ENCODE data around the gene ZNF740. TPM values are rescaled to one million over a fixed set of nuclear protein-coding genes. Genes with fewer than 3 reads are reported as not detected.
A peak's percentile ranks its signal among the peaks of the same experiment; 100 is the strongest.
"Not testable (repeated sequence)": the region's sequence is repeated elsewhere in the genome, so short reads cannot be mapped to it uniquely, and the experiment has no call there.

The ZNF740 gene
- total RNA-seq, 2 experiments from 2014 or later = 32.6 to 37.5 TPM

DNA sequence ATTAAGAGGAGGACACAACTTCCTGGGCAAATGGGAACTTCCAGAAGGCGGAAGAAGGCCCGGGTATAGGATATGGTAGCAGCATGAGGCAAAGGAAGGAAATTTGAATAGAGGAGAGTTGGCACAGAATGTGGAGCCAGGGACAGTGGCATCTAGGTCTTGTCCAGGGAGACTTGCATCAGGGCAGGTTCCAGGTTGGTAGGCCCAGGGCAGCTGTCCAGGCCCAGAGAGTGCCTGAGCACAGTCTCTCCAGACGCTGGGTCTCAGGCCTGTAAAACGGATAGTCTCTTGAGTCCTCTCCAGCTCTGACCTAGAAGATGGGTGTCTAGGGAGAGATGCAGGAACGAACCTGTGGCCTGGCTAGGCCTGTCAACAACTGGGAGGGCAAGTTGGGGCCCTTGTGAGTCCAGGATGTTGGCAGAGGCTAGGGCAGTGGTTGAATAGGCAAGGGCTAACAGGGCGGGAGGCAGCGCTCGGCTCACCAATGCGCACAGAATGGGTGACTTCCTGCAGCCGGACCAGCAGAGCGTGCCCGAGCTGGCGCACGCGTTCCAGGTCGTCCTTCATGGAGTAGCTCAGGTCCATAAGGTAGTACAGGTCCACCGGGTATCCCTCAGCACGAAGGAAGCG is 16.6 kb downstream of the ZNF740 start:
- DNase-seq = no peak
- Mint-ChIP-seq H3K4me3 (no peak overlapping the region), H3K4me1 (ENCODE audit: low read depth) (peaks cover 45% of the 10 kb centered on the region), H3K36me3 (peaks cover 48% of the 10 kb centered on the region), H3K27me3 (no peaks in the 10 kb centered on the region), H3K9me3 (no peaks in the 10 kb centered on the region), H3K27ac (no peak overlapping the region)
- intact Hi-C loops (cut with micrococcal nuclease) = no loop called here
- ChIA-PET POLR2A (interaction anchor here (1.0 to 3.9 kb wide), 4 partner anchors 9 to 23 kb away, joined by 3 to 19 read pairs (median 10); partner anchors contain the start of genes CSAD and ZNF740), CTCF (interaction anchor here (0.9 to 5.6 kb wide), 22 partner anchors 9 to 149 kb away, joined by 3 to 61 read pairs (median 6); partner anchors contain the start of genes AAAS, CSAD, ESPL1 and ITGB7)

DNA sequence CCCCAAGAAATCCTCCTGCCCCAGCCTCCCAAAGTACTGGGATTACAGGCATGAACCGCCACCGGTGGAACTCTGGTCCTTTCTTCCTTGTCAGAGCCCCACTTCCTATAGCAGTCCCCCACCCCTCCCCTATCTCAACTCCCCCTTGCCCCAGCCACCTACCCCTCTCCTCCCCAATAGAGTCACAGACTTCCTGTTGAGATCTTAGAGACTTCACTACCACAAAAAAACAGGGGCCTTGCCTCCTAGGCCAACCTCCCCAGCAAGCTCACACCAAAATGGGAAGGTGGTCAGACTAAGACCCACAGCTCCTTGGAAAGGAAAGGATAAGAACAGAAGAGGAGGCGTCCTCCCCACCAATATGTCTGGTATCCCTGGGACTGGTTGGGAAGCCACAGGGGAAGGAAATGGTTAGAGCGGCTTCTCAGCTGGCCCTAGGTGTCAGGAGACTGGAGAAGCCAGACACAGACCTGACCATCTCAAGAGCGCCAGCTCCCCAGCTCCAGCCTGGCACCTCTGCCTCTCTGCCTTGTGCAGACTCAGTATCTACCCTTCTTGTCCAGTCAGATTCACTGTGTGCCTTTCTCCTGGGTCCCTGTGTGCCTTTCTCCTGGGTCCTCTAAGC is 18.1 kb downstream of the ZNF740 start:
- intact Hi-C loops (cut with micrococcal nuclease) = no loop called here
- peaks cover 45% of the 10 kb centered on the region for H3K36me3 Mint-ChIP-seq

DNA sequence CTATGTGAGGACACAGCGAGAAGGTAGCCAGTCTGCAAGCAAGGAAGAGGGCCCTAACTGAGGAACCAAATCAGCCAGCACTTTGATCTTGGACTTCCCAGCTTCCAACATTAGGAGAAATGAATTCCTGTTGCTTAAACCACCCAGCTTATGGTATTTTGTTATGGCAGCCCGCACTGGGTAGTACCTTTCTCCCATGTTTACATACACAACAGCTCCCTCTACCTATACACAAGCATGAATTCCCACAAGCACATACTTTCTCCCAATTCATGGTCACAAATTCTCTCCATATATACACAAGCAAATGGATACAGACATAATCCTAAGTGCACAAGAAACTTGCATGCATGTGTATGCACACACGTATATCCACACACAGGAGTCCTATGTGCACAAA is 19.2 kb downstream of the ZNF740 start:
- intact Hi-C loops (cut with micrococcal nuclease) = loop anchor here (1.0 to 5.0 kb wide), 4 partner anchors 10 to 122 kb away; partner anchors contain the start of genes CSAD, IGFBP6, SPRYD3 and ZNF740
- DNase-seq = no peak
- H3K36me3 Mint-ChIP-seq = peaks cover 41% of the 10 kb centered on the region
- H3K4me3 Mint-ChIP-seq = no peak overlapping the region
- H3K27ac Mint-ChIP-seq = peak overlapping the region; percentile 88
- CTCF ChIA-PET = interaction anchor here (0.8 to 5.6 kb wide), 12 partner anchors 8 to 145 kb away, joined by 3 to 61 read pairs (median 8); partner anchors contain the start of genes CSAD, ITGB7, SOAT2 and ZNF740
- H3K9me3 Mint-ChIP-seq = no peaks in the 10 kb centered on the region
- POLR2A ChIA-PET = interaction anchor here (1.4 to 3.9 kb wide), 3 partner anchors 12 to 19 kb away, joined by 4 to 19 read pairs (median 15); partner anchors contain the start of genes CSAD and ZNF740
- H3K27me3 Mint-ChIP-seq = no peaks in the 10 kb centered on the region
- peaks cover 63% of the 10 kb centered on the region for H3K4me1 Mint-ChIP-seq (ENCODE audit: low read depth)

More for the DNA sequence above, 18.1 kb downstream of the ZNF740 start:
- POLR2A ChIA-PET = interaction anchor here (1.1 to 3.9 kb wide), 5 partner anchors 11 to 88 kb away, joined by 3 to 19 read pairs (median 4); partner anchors contain the start of genes CSAD and ZNF740
- peak overlapping the region; percentile 61 for H3K4me3 Mint-ChIP-seq
- no peak for DNase-seq
- no peaks in the 10 kb centered on the region for H3K27me3 Mint-ChIP-seq
- H3K27ac Mint-ChIP-seq = peak overlapping the region; percentile 91
- no peaks in the 10 kb centered on the region for H3K9me3 Mint-ChIP-seq
- H3K4me1 Mint-ChIP-seq (ENCODE audit: low read depth) = peaks cover 53% of the 10 kb centered on the region
- CTCF ChIA-PET = interaction anchor here (0.5 to 5.6 kb wide), 22 partner anchors 9 to 1174 kb away, joined by 3 to 61 read pairs (median 6); partner anchors contain the start of genes AAAS, CSAD, ITGB7 and SOAT2

DNA sequence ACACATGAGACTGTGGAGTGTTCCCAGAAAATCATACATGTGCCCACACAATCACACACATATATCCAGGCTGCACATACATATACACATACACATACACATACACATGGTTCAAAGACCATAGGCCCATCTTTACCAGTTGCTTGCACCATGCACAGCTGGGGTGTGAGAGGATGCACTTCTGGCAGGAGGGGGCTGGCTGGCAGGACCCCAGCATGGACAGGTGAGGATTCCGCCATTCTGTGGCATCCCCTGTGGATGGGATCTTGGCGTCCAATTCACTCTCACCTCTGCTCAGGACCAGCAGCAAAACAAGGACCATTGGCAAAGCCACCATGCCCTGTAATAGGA is 19.6 kb downstream of the ZNF740 start:
- ChIA-PET POLR2A (interaction anchor here (0.6 to 3.9 kb wide), 9 partner anchors 10 to 200 kb away, joined by 3 to 19 read pairs (median 3); partner anchors contain the start of genes CSAD, MYG1 and ZNF740), CTCF (interaction anchor here (0.8 to 5.6 kb wide), 5 partner anchors 9 to 145 kb away, joined by 3 to 52 read pairs (median 4); no protein-coding TSS in a partner anchor)
- H3K27me3 Mint-ChIP-seq = no peaks in the 10 kb centered on the region
- DNase-seq = no peak
- peaks cover 67% of the 10 kb centered on the region for H3K4me1 Mint-ChIP-seq (ENCODE audit: low read depth)
- no peaks in the 10 kb centered on the region for H3K9me3 Mint-ChIP-seq
- peaks cover 38% of the 10 kb centered on the region for H3K36me3 Mint-ChIP-seq
- peak overlapping the region; percentile 45 for H3K4me3 Mint-ChIP-seq
- intact Hi-C loops (cut with micrococcal nuclease) = loop anchor here (1.0 to 5.0 kb wide), 4 partner anchors 9 to 123 kb away; partner anchors contain the start of genes CSAD, IGFBP6, SPRYD3 and ZNF740
- H3K27ac Mint-ChIP-seq = peak overlapping the region; percentile 88

DNA sequence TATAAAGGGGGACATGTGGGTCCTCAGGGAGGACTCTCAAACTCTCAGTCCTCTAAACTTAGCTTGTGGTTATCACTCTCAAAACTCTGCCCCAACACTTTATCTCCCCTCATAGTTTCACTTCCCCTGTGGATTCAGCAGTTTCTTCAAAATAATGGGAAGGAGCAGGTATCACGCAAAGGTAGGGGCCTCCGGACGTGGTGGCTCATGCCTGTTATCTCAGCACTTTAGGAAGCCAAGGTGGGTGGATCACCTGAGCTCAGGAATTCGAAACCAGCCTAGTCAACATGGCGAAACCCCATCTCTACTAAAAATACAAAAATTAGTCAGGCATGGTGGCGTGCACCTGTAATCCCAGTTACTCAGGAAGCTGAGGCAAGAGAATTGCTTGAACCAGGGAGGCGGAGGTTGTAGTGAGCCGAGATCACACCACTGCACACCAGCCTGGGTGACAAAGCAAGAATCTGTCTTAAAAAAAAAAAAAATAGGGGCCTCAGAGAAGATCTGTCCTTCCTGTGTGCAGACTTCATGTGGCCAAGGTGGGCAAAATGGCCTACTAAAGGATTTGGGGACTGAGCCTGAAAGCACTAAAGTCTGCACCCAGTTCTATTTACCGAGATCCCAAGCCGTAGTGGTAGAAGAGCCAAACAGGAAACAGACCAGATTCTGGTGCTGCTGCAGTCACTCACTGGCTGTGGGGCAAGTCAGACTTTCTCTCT is 20.1 kb downstream of the ZNF740 start:
- H3K9me3 Mint-ChIP-seq = no peaks in the 10 kb centered on the region
- peak; percentile 77 for DNase-seq
- ChIA-PET POLR2A (interaction anchor here (0.6 to 3.9 kb wide), 8 partner anchors 10 to 200 kb away, joined by 3 to 19 read pairs (median 3); partner anchors contain the start of genes CSAD, MYG1 and ZNF740), CTCF (interaction anchor here (0.8 to 5.6 kb wide), 7 partner anchors 8 to 144 kb away, joined by 3 to 52 read pairs (median 4); partner anchors contain the start of gene CSAD)
- H3K27me3 Mint-ChIP-seq = no peaks in the 10 kb centered on the region
- H3K4me3 Mint-ChIP-seq = peak overlapping the region; percentile 45
- peaks cover 72% of the 10 kb centered on the region for H3K4me1 Mint-ChIP-seq (ENCODE audit: low read depth)
- intact Hi-C loops (cut with micrococcal nuclease) = loop anchor here (1.0 to 5.0 kb wide), 5 partner anchors 9 to 123 kb away; partner anchors contain the start of genes CSAD, IGFBP6, SPRYD3 and ZNF740
- peaks cover 37% of the 10 kb centered on the region for H3K36me3 Mint-ChIP-seq
- peak overlapping the region; percentile 88 for H3K27ac Mint-ChIP-seq

DNA sequence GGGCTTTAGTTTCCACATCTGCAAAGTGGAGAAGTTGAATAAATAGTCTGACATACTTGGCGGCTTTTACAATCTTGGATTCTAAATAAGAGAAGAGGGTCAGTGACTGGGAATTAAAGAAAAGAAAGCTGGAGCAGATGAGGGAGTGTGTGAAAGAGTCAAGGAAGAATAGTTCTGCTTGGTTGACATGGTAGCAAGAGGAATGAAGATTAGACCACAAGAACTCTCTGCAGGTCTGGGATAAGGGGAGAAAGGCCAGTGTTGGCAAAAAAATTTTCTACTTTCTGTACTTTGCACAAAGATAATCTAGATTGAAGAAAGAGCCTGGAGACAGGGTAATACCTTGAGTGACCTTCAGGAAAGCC is 20.6 kb downstream of the ZNF740 start:
- no peak for DNase-seq
- H3K27ac Mint-ChIP-seq = peak overlapping the region; percentile 88
- H3K27me3 Mint-ChIP-seq = no peaks in the 10 kb centered on the region
- ChIA-PET POLR2A (interaction anchor here (0.9 to 1.3 kb wide), 4 partner anchors 11 to 94 kb away, joined by 3 to 4 read pairs (median 3); partner anchors contain the start of genes CSAD and ZNF740), CTCF (interaction anchor here (0.8 to 5.6 kb wide), 5 partner anchors 11 to 42 kb away, joined by 3 to 52 read pairs (median 6); partner anchors contain the start of gene CSAD)
- H3K4me1 Mint-ChIP-seq (ENCODE audit: low read depth) = peaks cover 77% of the 10 kb centered on the region
- peak overlapping the region; percentile 45 for H3K4me3 Mint-ChIP-seq
- intact Hi-C loops (cut with micrococcal nuclease) = loop anchor here (1.0 to 5.0 kb wide), 3 partner anchors 19 to 124 kb away; partner anchors contain the start of genes IGFBP6 and SPRYD3
- no peaks in the 10 kb centered on the region for H3K9me3 Mint-ChIP-seq
- H3K36me3 Mint-ChIP-seq = peaks cover 35% of the 10 kb centered on the region

DNA sequence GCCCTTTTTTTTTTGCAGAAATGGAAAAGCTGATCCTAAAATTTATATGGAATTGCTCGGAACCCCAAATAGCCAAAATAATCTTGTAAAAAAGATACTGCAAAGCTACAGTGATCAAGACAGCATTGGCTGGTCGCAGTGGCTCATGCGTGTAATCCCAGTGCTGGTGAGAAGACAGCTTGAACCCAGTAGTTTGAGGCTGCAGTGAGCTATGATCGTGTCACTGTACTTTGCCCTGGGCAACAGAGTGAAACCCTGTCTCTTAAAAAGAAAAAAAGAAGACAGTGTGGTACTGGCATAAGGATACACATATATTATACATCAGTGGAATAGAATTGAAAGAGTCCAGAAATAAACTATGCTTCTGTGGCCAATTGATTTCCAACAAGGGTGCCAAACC is 21.1 kb downstream of the ZNF740 start:
- POLR2A ChIA-PET = interaction anchor here (0.7 to 1.3 kb wide), 3 partner anchors 10 to 21 kb away, joined by 3 to 4 read pairs (median 4); partner anchors contain the start of genes CSAD and ZNF740
- intact Hi-C loops (cut with micrococcal nuclease) = loop anchor here (1.0 to 5.0 kb wide), 3 partner anchors 19 to 124 kb away; partner anchors contain the start of genes IGFBP6 and SPRYD3

DNA sequence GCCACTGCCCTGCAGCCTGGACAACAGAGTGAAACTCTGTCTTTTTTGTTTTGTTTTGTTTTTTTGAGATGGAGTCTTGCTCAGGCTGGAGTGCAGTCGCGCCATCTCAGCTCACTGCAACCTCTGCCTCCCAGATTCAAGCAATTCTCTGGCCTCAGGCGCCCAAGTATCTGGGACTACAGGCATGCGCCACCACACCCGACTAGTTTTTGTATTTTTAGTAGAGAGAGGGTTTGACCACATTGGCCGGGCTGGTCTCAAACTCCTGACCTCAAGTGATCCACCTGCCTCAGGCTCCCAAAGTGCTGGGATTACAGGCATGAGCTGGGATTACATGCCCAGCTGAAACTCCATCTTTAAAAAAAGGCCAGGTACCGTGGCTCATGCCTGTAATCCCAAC is 21.8 kb downstream of the ZNF740 start:
- H3K27ac Mint-ChIP-seq = peak overlapping the region; percentile 43
- ChIA-PET CTCF (interaction anchor here (1.0 to 5.6 kb wide), 6 partner anchors 9 to 119 kb away, joined by 3 to 52 read pairs (median 6); partner anchors contain the start of gene AAAS), POLR2A (interaction anchor here (0.7 to 1.3 kb wide), 3 partner anchors 10 to 22 kb away, joined by 3 to 4 read pairs (median 4); partner anchors contain the start of genes CSAD and ZNF740)
- DNase-seq, H3K27me3 Mint-ChIP-seq, H3K9me3 Mint-ChIP-seq, H3K4me3 Mint-ChIP-seq: not testable (repeated sequence)
- intact Hi-C loops (cut with micrococcal nuclease) = loop anchor here (5.0 kb wide), 2 partner anchors 105 to 125 kb away; partner anchors contain the start of genes IGFBP6 and SPRYD3
- peaks cover 25% of the 10 kb centered on the region for H3K36me3 Mint-ChIP-seq
- H3K4me1 Mint-ChIP-seq (ENCODE audit: low read depth) = peaks cover 83% of the 10 kb centered on the region

More for the DNA sequence above, 21.1 kb downstream of the ZNF740 start:
- H3K27me3 Mint-ChIP-seq = no peaks in the 10 kb centered on the region
- CTCF ChIA-PET = interaction anchor here (1.0 to 5.6 kb wide), 5 partner anchors 10 to 42 kb away, joined by 3 to 52 read pairs (median 6); no protein-coding TSS in a partner anchor
- H3K4me1 Mint-ChIP-seq (ENCODE audit: low read depth) = peaks cover 82% of the 10 kb centered on the region
- no peak for DNase-seq
- H3K9me3 Mint-ChIP-seq = no peaks in the 10 kb centered on the region
- H3K4me3 Mint-ChIP-seq = no peak overlapping the region
- H3K27ac Mint-ChIP-seq = peak overlapping the region; percentile 43
- H3K36me3 Mint-ChIP-seq = peaks cover 31% of the 10 kb centered on the region

DNA sequence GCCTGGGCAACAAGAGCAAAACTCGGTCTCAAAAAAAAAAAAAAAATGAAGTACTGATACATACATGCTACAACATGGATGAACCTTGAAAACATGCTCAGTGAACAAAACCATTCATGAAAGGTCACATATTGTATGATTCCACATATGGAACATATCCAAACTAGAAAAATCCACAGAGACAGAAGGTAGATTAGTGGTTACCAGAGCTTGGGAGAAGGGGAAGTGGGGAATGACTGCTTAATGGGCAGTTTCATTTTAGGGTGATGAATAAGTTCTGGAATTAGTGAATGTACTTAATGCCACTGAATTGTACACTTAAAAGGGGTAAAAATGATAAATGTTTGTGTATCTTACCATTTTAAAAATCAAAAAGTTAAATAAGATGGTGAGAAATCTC is 23.8 kb downstream of the ZNF740 start:
- no peaks in the 10 kb centered on the region for H3K9me3 Mint-ChIP-seq
- peaks cover 23% of the 10 kb centered on the region for H3K36me3 Mint-ChIP-seq
- H3K27me3 Mint-ChIP-seq = no peaks in the 10 kb centered on the region
- POLR2A ChIA-PET = no interaction called here
- peaks cover 85% of the 10 kb centered on the region for H3K4me1 Mint-ChIP-seq (ENCODE audit: low read depth)
- peak overlapping the region; percentile 43 for H3K4me3 Mint-ChIP-seq
- CTCF ChIA-PET = interaction anchor here (0.6 to 3.3 kb wide), 5 partner anchors 9 to 151 kb away, joined by 3 to 12 read pairs (median 5); partner anchors contain the start of genes AAAS, CSAD and ZNF740
- peak overlapping the region; percentile 43 for H3K27ac Mint-ChIP-seq
- intact Hi-C loops (cut with micrococcal nuclease) = loop anchor here (5.0 kb wide), 2 partner anchors 107 to 127 kb away; partner anchors contain the start of genes IGFBP6 and SPRYD3
- DNase-seq = no peak

DNA sequence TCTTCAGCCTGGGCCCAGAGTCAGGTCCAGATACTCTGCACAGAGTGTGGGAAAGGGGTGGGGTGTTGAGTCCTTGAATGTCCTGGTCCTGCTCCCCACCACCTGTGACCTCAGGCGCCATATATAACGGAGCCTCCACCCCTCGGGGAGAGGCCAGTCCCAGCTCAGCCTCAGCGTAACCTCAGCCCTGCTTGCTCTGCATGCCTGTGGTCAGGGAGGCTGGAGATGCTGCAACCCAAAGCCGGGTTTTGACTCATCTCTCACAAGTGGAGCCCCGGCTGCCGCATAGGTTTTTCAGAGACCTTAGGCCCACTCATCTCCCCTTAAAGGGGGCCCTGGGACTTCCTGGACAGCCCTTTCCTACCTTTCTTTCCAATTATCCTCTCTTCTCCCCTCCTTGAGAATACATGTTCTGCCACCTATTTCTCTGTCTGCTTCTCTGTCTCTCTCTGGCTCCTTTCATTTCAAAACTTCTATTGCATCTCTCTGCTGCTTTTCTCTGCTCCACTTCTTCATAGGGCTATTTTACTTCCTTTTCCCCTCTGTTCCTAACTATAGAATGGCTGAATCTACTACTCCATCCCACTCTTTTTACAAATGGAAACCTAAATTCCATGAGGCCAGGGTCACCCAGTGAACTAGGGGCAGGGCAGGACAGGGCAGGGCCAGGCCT is 25.4 kb downstream of the ZNF740 start:
- no peaks in the 10 kb centered on the region for H3K27me3 Mint-ChIP-seq
- DNase-seq = peak; percentile 92
- intact Hi-C loops (cut with micrococcal nuclease) = loop anchor here (2.0 kb wide), 1 partner anchor 47 kb away; no protein-coding TSS in a partner anchor
- ChIA-PET CTCF (interaction anchor here (1.0 to 5.6 kb wide), 8 partner anchors 8 to 122 kb away, joined by 3 to 37 read pairs (median 5); partner anchors contain the start of genes AAAS, CSAD, ESPL1 and ZNF740), POLR2A (interaction anchor here (0.6 to 5.1 kb wide), 8 partner anchors 10 to 115 kb away, joined by 3 to 33 read pairs (median 6); partner anchors contain the start of genes AAAS, CSAD, PFDN5 and ZNF740)
- peaks cover 77% of the 10 kb centered on the region for H3K4me1 Mint-ChIP-seq (ENCODE audit: low read depth)
- H3K4me3 Mint-ChIP-seq = peak overlapping the region; percentile 84
- no peaks in the 10 kb centered on the region for H3K9me3 Mint-ChIP-seq
- peak overlapping the region; percentile 83 for H3K27ac Mint-ChIP-seq
- H3K36me3 Mint-ChIP-seq = peaks cover 15% of the 10 kb centered on the region

Data from activated CD4-positive, alpha-beta memory T cell treated with anti-CD3 and anti-CD28 coated beads for 36 hours (primary cell).